H1 (cell line): ENCODE data around the gene TBX2.

ENCODE experiments used
- CEBPB ChIP-seq: IDR thresholded peaks from 2 replicates; pipeline ENCODE4 v1.6.1; 2012; ENCODE audit warnings: low read depth, low read length
- EP300 ChIP-seq, 2 experiments: IDR thresholded peaks; 1 replicate in 1 of 2; 2 replicates in 1 of 2; pipeline ENCODE4 v1.6.1; 2011 to 2012; ENCODE audit warnings: low read depth in 2 of 2, low read length in 2 of 2, mild to moderate bottlenecking in 2 of 2, borderline replicate concordance in 1 of 2, inconsistent platforms in 1 of 2, moderate library complexity in 1 of 2
- HDAC6 ChIP-seq: IDR thresholded peaks from one replicate; pipeline ENCODE4 v1.7.1; 2012; ENCODE audit warnings: low read depth, mild to moderate bottlenecking, inconsistent platforms, low read length, moderate library complexity
- JUND ChIP-seq: IDR thresholded peaks from 2 replicates; pipeline ENCODE4 v1.6.1; 2011; ENCODE audit warnings: mild to moderate bottlenecking, improper control_type of control experiment, low read length
- POLR2A ChIP-seq, 2 experiments: IDR thresholded peaks; 1 replicate in 1 of 2; 2 replicates in 1 of 2; pipeline ENCODE4 v1.6.1; 2011; ENCODE audit warnings: low read depth in 2 of 2, low read length in 2 of 2, mild to moderate bottlenecking in 2 of 2; ENCODE audit errors: control extremely low read depth in 1 of 2
- RBBP5 ChIP-seq: IDR thresholded peaks from 2 replicates; pipeline ENCODE4 v1.7.1; 2012; ENCODE audit warnings: low read depth, mild to moderate bottlenecking, inconsistent platforms, low read length, moderate library complexity, borderline replicate concordance
- SP1 ChIP-seq: IDR thresholded peaks from 2 replicates; pipeline ENCODE4 v1.6.1; 2011; ENCODE audit warnings: low read depth, low read length
- TAF1 ChIP-seq: IDR thresholded peaks from 2 replicates; pipeline ENCODE4 v1.6.1; 2011; ENCODE audit warnings: mild to moderate bottlenecking, low read depth, low read length
- TF ChIP-seq, protein P1 (sequence below), 3 experiments: IDR thresholded peaks; 1 replicate in 2 of 3; 2 replicates in 1 of 3; pipeline versions ENCODE4 v1.5.1 to v1.6.1; 2011; ENCODE audit warnings: low read length in 3 of 3, mild to moderate bottlenecking in 3 of 3, inconsistent platforms in 2 of 3, low read depth in 1 of 3, moderate library complexity in 1 of 3; ENCODE audit not compliant: insufficient read depth in 1 of 3; ENCODE audit errors: control extremely low read depth in 1 of 3

GRCh38 chr17:61369751-61370150, 29.9 kb upstream of the TBX2 start:
- TF ChIP-seq JUND (no peak), TAF1 (no peak), POLR2A (IDR thresholded peaks at IDR 0.05; ENCODE audit: control extremely low read depth in 1 of 2, low read depth in 2 of 2, low read length in 2 of 2) (no peak), SP1 (no peak), EP300 (IDR thresholded peaks at IDR 0.05; ENCODE audit: borderline replicate concordance in 1 of 2, low read depth in 2 of 2, low read length in 2 of 2) (no peak), RBBP5 (no peak), CEBPB (no peak), HDAC6 (no peak)
- TF ChIP-seq, protein P1, sequence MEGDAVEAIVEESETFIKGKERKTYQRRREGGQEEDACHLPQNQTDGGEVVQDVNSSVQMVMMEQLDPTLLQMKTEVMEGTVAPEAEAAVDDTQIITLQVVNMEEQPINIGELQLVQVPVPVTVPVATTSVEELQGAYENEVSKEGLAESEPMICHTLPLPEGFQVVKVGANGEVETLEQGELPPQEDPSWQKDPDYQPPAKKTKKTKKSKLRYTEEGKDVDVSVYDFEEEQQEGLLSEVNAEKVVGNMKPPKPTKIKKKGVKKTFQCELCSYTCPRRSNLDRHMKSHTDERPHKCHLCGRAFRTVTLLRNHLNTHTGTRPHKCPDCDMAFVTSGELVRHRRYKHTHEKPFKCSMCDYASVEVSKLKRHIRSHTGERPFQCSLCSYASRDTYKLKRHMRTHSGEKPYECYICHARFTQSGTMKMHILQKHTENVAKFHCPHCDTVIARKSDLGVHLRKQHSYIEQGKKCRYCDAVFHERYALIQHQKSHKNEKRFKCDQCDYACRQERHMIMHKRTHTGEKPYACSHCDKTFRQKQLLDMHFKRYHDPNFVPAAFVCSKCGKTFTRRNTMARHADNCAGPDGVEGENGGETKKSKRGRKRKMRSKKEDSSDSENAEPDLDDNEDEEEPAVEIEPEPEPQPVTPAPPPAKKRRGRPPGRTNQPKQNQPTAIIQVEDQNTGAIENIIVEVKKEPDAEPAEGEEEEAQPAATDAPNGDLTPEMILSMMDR (IDR thresholded peaks at IDR 0.05; ENCODE audit: control extremely low read depth in 1 of 3, insufficient read depth in 1 of 3, low read depth in 1 of 3, low read length in 3 of 3) = no peak
